Uterus (tissue), 4 donors: ENCODE measurements around the gene CNNM2. TPM values are rescaled to one million over a fixed set of nuclear protein-coding genes. Genes with fewer than 3 reads are reported as not detected.
"Not testable (repeated sequence)": the region's sequence is repeated elsewhere in the genome, so short reads cannot be mapped to it uniquely, and the experiment has no call there.

Experiments used
- DNase-seq, 2 donors: peaks; one replicate each; pipeline ENCODE4 v3.0.0-alpha.2; 2019 to 2020
- H3K27ac ChIP-seq, 2 donors: fragments of 200-600 bp; sonication (generic); 1 replicate in 1 of 2; 2 replicates in 1 of 2; pipeline ENCODE4 v1.5.1; 2016 to 2018
- H3K27me3 ChIP-seq, 2 donors: fragments of 200-600 bp; sonication (generic); one replicate each; pipeline ENCODE4 v1.5.1; 2018 to 2019; ENCODE audit warnings: control low read depth in 1 of 2
- H3K36me3 ChIP-seq, 2 donors: fragments of 200-600 bp; sonication (generic); one replicate each; pipeline ENCODE4 v1.5.1; 2019; ENCODE audit warnings: control low read depth in 1 of 2
- H3K4me1 ChIP-seq, 2 donors: fragments of 200-600 bp; sonication (generic); one replicate each; pipeline ENCODE4 v1.5.1; 2018 to 2019; ENCODE audit warnings: control low read depth in 1 of 2
- H3K4me3 ChIP-seq, 2 donors: fragments of 200-600 bp; sonication (generic); 1 replicate in 1 of 2; 2 replicates in 1 of 2; pipeline ENCODE4 v1.5.1; 2018 to 2019; ENCODE audit warnings: mild to moderate bottlenecking in 1 of 2
- H3K9me3 ChIP-seq, 2 donors: fragments of 200-600 bp; sonication (generic); one replicate each; pipeline ENCODE4 v1.5.1; 2019; ENCODE audit warnings: control low read depth in 1 of 2
- CTCF ChIP-seq, 4 experiments: fragments of 200-600 bp in 2 of 4; fragments of 450-650 bp in 2 of 4; sonication (generic) in 2 of 4; IDR thresholded peaks; one replicate each; pipeline ENCODE4 v1.5.1; 2016 to 2019; ENCODE audit warnings: antibody characterized with exemption in 4 of 4, mild to moderate bottlenecking in 2 of 4, moderate library complexity in 1 of 4
- POLR2A ChIP-seq, 2 donors: fragments of 450-650 bp; IDR thresholded peaks; one replicate each; pipeline ENCODE4 v1.6.1; 2016; ENCODE audit warnings: antibody characterized with exemption in 2 of 2, mild to moderate bottlenecking in 1 of 2, moderate library complexity in 1 of 2
- intact Hi-C: fragments of 100-400 bp; cut with DNase I; formaldehyde crosslinking; loops from one replicate; pipeline ENCODE4 v1.15.1; 2023; ENCODE audit warnings: low total_unique reads
- total RNA-seq, 4 donors: library from RNA; depleted of rRNA in 3 of 4; stranded (reverse); fragments of >200 nt in 3 of 4; gene quantifications; one replicate each; pipeline versions ENCODE4 v1.1.0 to v1.2.4, GENCODE V29; 2014 to 2023
- donor health status: DM: yes; HTN: yes; CAD: no.

Gene CNNM2
- total RNA-seq, 4 donors from 2014 or later: 5.1 to 11.0 (median 7.4) TPM

DNA sequence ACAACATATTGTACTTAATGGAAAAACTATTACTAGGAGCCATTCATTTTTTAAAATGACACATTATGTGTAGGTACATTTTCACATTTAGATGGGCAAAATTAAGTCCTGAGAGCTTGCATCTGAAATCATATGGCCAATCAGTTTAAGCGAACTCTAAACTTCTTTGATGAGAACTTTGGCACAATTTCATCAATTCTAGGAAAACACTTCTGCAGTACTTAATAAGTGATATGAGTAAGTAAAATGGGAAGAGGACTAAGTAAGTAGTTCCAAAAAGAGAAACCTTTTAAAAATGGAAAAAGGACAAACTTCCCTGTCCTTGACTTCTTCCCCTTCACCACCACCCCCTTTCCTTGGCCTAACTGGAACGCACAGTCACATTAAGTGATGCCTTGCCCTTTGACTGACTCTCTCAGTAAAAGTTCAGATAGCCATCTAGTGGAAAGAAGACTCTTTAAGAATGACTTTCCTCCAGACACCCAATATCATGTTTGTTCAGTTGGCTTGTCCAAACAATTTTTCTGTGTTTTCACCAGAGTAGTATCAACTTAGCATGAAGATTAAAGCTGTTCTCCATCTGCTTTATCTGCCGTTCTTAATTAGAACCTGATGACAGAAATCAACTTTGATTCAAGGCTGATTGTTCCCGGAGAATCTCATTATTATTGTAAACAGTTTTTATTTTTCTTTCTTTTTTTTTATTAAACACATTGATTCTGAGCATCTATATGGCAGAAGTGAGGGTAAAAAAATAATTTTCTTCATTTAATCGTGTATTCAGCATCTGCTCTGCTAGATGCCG, 45.1 kb downstream of the CNNM2 start:
- DNase-seq: no peak
- intact Hi-C loops: no loop called here

DNA sequence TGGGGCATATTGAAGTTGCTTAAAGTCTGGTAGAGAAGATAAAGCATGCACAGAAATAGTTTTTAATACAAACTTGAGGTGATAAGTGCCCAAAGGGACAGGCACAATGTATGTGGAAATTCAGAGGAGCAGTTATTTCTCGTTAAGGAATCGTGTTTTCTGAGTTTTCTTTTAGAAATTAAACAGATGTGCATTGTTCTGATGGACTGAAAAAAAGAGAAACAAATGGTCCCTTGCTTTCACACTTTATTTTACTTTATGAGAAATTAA, 45.6 kb downstream of the CNNM2 start:
- Histone ChIP-seq H3K9me3 (no peaks in the 10 kb centered on the region), H3K27me3 (no peaks in the 10 kb centered on the region), H3K27ac (no peak overlapping the region), H3K4me3 (no peak overlapping the region), H3K4me1 (no peaks in the 10 kb centered on the region), H3K36me3 (no peaks in the 10 kb centered on the region)
- intact Hi-C loops: no loop called here
- no peak for DNase-seq
- TF ChIP-seq POLR2A (IDR thresholded peaks at IDR 0.05) (no peak), CTCF (IDR thresholded peaks at IDR 0.05) (no peak)

More for the DNA sequence above, 45.1 kb downstream of the CNNM2 start:
- Histone ChIP-seq H3K4me1 (no peaks in the 10 kb centered on the region), H3K36me3 (no peaks in the 10 kb centered on the region), H3K9me3 (no peaks in the 10 kb centered on the region), H3K27me3 (no peaks in the 10 kb centered on the region), H3K27ac (no peak overlapping the region), H3K4me3 (no peak overlapping the region)
- no peak for TF ChIP-seq POLR2A (IDR thresholded peaks at IDR 0.05)

- DNase-seq, H3K27ac ChIP-seq, H3K27me3 ChIP-seq, H3K4me1 ChIP-seq, H3K9me3 ChIP-seq, H3K36me3 ChIP-seq, H3K4me3 ChIP-seq, intact Hi-C loops: not testable (repeated sequence)
Observed at GRCh38 chr10:102964064-102964463, 46.0 kb downstream of the CNNM2 start.

GRCh38 chr10:102964713-102965112, 46.6 kb downstream of the CNNM2 start:
- no peak overlapping the region for H3K4me3 ChIP-seq
- intact Hi-C loops: no loop called here
- no peaks in the 10 kb centered on the region for H3K36me3 ChIP-seq
- no peaks in the 10 kb centered on the region for H3K4me1 ChIP-seq
- no peak for DNase-seq
- H3K27me3 ChIP-seq: no peaks in the 10 kb centered on the region
- H3K9me3 ChIP-seq: no peaks in the 10 kb centered on the region
- no peak overlapping the region for H3K27ac ChIP-seq
- no peak for TF ChIP-seq POLR2A (IDR thresholded peaks at IDR 0.05)
- no peak for TF ChIP-seq CTCF (IDR thresholded peaks at IDR 0.05)

- Histone ChIP-seq H3K36me3 (no peaks in the 10 kb centered on the region), H3K4me3 (no peak overlapping the region), H3K27ac (no peak overlapping the region), H3K27me3 (no peaks in the 10 kb centered on the region), H3K9me3 (no peaks in the 10 kb centered on the region), H3K4me1 (no peaks in the 10 kb centered on the region)
- intact Hi-C loops: no loop called here
- DNase-seq: no peak
- TF ChIP-seq CTCF (IDR thresholded peaks at IDR 0.05) (no peak), POLR2A (IDR thresholded peaks at IDR 0.05) (no peak)
Observed at GRCh38 chr10:102965311-102965851, 47.3 kb downstream of the CNNM2 start.

GRCh38 chr10:102967123-102967522, 49.0 kb downstream of the CNNM2 start:
- H3K4me3 ChIP-seq: no peak overlapping the region
- H3K27me3 ChIP-seq: no peaks in the 10 kb centered on the region
- TF ChIP-seq POLR2A (IDR thresholded peaks at IDR 0.05): no peak
- TF ChIP-seq CTCF (IDR thresholded peaks at IDR 0.05): no peak
- intact Hi-C loops: no loop called here
- H3K9me3 ChIP-seq: no peaks in the 10 kb centered on the region
- H3K4me1 ChIP-seq: no peaks in the 10 kb centered on the region
- no peaks in the 10 kb centered on the region for H3K36me3 ChIP-seq
- DNase-seq: no peak
- no peak overlapping the region for H3K27ac ChIP-seq
